Measurements from ENCODE around the gene PPP1R3D.

PPP1R3D gene

GRCh38 chr20:59947376-59947775, 7.3 kb upstream of the PPP1R3D start:
- TF ChIP-seq CTCF (IDR thresholded peaks at IDR 0.05; ENCODE audit: low read depth, low read length, missing control alignments) = no peak
- Histone ChIP-seq H3K4me3 (ENCODE audit: low read depth, low read length) (no peak overlapping the region), H3K27me3 (replicated peaks) (no peaks in the 10 kb centered on the region), H3K36me3 (replicated peaks) (peaks cover 12% of the 10 kb centered on the region), H3K27ac (no peak overlapping the region)
- in situ Hi-C loops (cut with HindIII; ENCODE audit: low pct_ligation_motif_present, low sequenced_read_pairs) = no loop called here
- no peak for DNase-seq

- Histone ChIP-seq H3K36me3 (replicated peaks) (peaks cover 12% of the 10 kb centered on the region), H3K4me3 (ENCODE audit: low read depth, low read length) (no peak overlapping the region), H3K27ac (no peak overlapping the region), H3K27me3 (replicated peaks) (no peaks in the 10 kb centered on the region)
- in situ Hi-C loops (cut with HindIII; ENCODE audit: low pct_ligation_motif_present, low sequenced_read_pairs) = no loop called here
- TF ChIP-seq CTCF (IDR thresholded peaks at IDR 0.05; ENCODE audit: low read depth, low read length, missing control alignments) = no peak
- no peak for DNase-seq
Measured at GRCh38 chr20:59945731-59946130, 5.6 kb upstream of the PPP1R3D start.

DNA sequence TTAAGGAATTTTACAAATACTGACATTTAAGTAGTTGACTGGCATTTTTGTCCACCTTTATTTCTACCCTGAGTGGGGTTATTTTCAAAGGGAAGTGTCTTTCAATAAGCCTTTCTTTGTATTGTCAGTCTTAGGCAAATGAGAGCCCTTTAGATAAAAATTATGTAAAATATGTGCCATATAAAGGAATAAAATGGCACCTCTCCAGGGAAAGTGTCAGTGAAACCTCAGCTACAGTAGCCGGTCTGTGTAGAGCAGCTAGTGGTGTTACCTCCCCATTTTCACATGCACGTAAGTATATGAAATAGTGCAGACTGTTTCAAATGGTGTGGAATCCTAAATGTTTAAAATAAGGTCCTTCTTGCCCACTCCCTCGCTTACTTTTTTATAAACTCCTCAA, 5.1 kb upstream of the PPP1R3D start:
- peaks cover 12% of the 10 kb centered on the region for H3K36me3 ChIP-seq (replicated peaks)
- in situ Hi-C loops (cut with HindIII; ENCODE audit: low pct_ligation_motif_present, low sequenced_read_pairs) = no loop called here
- no peak for TF ChIP-seq CTCF (IDR thresholded peaks at IDR 0.05; ENCODE audit: low read depth, low read length, missing control alignments)
- DNase-seq = no peak
- H3K27ac ChIP-seq = no peak overlapping the region
- H3K27me3 ChIP-seq (replicated peaks) = no peaks in the 10 kb centered on the region
- H3K4me3 ChIP-seq (ENCODE audit: low read depth, low read length) = no peak overlapping the region

DNA sequence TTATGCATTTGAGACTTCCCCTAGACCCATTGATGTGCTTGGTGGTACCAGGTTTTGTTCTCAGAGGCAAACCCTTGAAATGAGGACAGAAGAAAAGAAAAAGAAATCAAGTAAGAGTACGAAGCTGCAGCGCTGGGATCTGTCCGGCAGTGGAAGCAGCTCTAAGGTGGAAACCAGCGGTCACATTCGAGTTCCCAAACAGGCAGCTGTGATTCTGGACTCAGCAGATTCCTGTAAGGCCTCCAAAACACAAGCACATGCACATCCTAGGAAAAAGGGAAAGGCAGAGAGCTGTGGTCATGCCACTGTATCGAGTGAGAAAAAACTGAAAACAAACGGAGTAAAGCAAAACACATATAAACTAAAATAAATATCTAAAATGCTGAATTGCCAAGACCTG, 4.6 kb upstream of the PPP1R3D start:
- H3K36me3 ChIP-seq (replicated peaks) = peaks cover 12% of the 10 kb centered on the region
- TF ChIP-seq CTCF (IDR thresholded peaks at IDR 0.05; ENCODE audit: low read depth, low read length, missing control alignments) = no peak
- no peak for DNase-seq
- no peak overlapping the region for H3K27ac ChIP-seq
- H3K4me3 ChIP-seq (ENCODE audit: low read depth, low read length) = no peak overlapping the region
- H3K27me3 ChIP-seq (replicated peaks) = no peaks in the 10 kb centered on the region
- in situ Hi-C loops (cut with HindIII; ENCODE audit: low pct_ligation_motif_present, low sequenced_read_pairs) = no loop called here

DNA sequence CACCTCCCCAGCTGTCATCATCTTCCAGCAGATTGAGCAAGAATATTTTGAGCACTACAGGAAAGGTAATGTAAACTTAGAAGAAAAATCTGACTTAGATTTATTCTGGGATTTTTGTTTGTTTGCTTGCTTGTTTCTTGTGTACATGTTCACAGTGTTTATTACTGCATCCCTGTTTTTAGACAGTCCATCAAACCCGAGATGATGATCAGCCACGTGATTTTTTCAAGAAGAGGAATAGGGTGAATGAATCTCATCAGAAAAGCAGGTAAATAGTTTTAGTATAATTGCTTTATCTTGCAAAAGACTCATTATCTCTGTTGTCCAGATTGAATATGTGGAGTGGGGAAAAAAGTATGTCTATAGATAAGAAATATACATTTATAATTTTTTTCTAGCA, 2.1 kb upstream of the PPP1R3D start:
- Histone ChIP-seq H3K36me3 (replicated peaks) (peaks cover 11% of the 10 kb centered on the region), H3K4me3 (ENCODE audit: low read depth, low read length) (no peak overlapping the region), H3K27me3 (replicated peaks) (no peaks in the 10 kb centered on the region), H3K27ac (no peak overlapping the region)
- in situ Hi-C loops (cut with HindIII; ENCODE audit: low pct_ligation_motif_present, low sequenced_read_pairs) = no loop called here
- no peak for TF ChIP-seq CTCF (IDR thresholded peaks at IDR 0.05; ENCODE audit: low read depth, low read length, missing control alignments)
- no peak for DNase-seq

DNA sequence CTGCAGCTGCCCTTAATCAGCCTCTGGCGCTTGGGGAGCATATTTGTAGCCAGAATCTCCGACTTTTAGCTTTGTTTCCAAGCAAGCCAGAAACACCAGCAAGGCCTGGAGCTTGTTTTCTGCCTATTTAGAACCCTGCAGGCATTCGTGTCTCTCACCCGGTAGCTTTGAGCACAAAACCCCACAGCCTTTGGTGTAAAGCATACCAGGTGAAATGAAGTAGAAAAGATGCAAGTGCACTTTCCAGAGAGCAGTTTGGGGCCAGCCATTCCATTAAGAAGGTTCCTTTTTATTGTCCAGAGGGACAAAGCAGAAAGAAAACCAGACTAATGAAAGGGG, 820 bp upstream of the PPP1R3D start:
- in situ Hi-C loops (cut with HindIII; ENCODE audit: low pct_ligation_motif_present, low sequenced_read_pairs) = no loop called here

More for the DNA sequence above, 820 bp upstream of the PPP1R3D start:
- DNase-seq = no peak
- H3K4me3 ChIP-seq (ENCODE audit: low read depth, low read length) = peak overlapping the region; percentile 88
- H3K27me3 ChIP-seq (replicated peaks) = no peaks in the 10 kb centered on the region
- no peak for TF ChIP-seq CTCF (IDR thresholded peaks at IDR 0.05; ENCODE audit: low read depth, low read length, missing control alignments)
- H3K36me3 ChIP-seq (replicated peaks) = peaks cover 11% of the 10 kb centered on the region
- peak overlapping the region; percentile 94 for H3K27ac ChIP-seq
